RWPE2 (cell line): ENCODE measurements around the gene RPL10A.

Experiments used
- ATAC-seq: fragments of 200-7000 bp; cut with Tn5 transposase; 3 replicates; pipeline ENCODE4 v1.9.1; 2021; ENCODE audit warnings: low read depth
- DNase-seq: peaks from one replicate; pipeline ENCODE4 v3.0.0-alpha.2; 2020; ENCODE audit warnings: low spot score
- H3K27ac ChIP-seq: fragments of 450-650 bp; 2 replicates; pipeline ENCODE4 v1.5.1; 2017; ENCODE audit warnings: mild to moderate bottlenecking; ENCODE audit not compliant: poor library complexity, severe bottlenecking
- H3K27me3 ChIP-seq: fragments of 250-450 bp; sonication (Bioruptor Pico); 2 replicates; pipeline ENCODE4 v1.5.1; 2021; ENCODE audit warnings: mild to moderate bottlenecking, moderate library complexity; ENCODE audit not compliant: insufficient read depth, poor library complexity, severe bottlenecking
- H3K36me3 ChIP-seq: fragments of 250-450 bp; sonication (Bioruptor Pico); 2 replicates; pipeline ENCODE4 v1.5.1; 2020; ENCODE audit warnings: low read depth, mild to moderate bottlenecking, moderate library complexity
- H3K4me1 ChIP-seq: fragments of 250-450 bp; sonication (Bioruptor Pico); 2 replicates; pipeline ENCODE4 v1.5.1; 2021; ENCODE audit warnings: mild to moderate bottlenecking, moderate library complexity; ENCODE audit not compliant: insufficient read depth, poor library complexity, severe bottlenecking
- H3K4me3 ChIP-seq: fragments of 250-450 bp; sonication (Bioruptor Pico); 2 replicates; pipeline ENCODE4 v1.5.1; 2021; ENCODE audit warnings: mild to moderate bottlenecking, moderate library complexity; ENCODE audit not compliant: severe bottlenecking
- H3K9me3 ChIP-seq: fragments of 250-450 bp; sonication (Bioruptor Pico); 2 replicates; pipeline ENCODE4 v1.5.1; 2021; ENCODE audit warnings: mild to moderate bottlenecking, moderate library complexity; ENCODE audit not compliant: severe bottlenecking
- CTCF ChIP-seq: fragments of 450-650 bp; IDR thresholded peaks from one replicate; pipeline ENCODE4 v1.5.1; 2017; ENCODE audit warnings: mild to moderate bottlenecking, moderate library complexity; ENCODE audit not compliant: poor library complexity, severe bottlenecking

The RPL10A gene

DNA sequence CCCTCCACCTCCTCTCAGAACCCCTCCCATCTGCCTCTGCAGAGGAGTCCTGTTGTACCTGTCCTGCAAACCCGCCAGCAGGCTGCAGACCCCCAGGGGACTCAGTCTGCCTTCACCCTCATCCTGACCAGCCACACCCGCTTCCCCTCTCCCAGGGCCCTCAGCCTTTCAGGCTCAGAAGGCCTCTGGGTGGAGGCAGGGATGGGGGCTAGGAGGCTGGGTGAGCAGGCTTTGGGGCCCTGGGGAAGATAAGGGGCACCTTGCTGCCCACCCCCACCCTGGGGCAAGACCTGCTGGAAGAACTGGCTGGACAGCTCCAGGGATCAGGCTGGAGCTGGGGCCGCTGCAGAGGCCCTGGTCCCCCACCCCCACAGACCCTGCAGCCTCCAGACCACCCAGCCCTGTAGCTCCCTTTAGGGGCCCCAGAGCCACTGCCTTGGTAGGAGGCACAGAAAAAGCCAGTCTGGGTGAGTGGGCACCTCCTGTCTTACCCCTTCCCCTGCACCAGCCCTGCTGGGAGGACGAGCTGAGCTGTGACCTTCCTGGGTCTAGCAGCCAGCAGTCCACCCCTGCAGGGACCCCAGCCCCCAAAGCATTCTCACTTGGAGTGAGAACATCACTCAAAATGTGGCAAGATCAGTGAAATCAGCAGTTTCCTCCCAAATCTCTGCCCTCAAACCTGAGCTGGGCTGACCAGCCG lies 23.5 kb downstream of the RPL10A start:
- H3K4me3 ChIP-seq: no peak overlapping the region
- H3K9me3 ChIP-seq: no peaks in the 10 kb centered on the region
- ATAC-seq (no peak), DNase-seq (peak; percentile 51)
- H3K36me3 ChIP-seq: no peaks in the 10 kb centered on the region
- TF ChIP-seq CTCF: no peak
- peak overlapping the region; percentile 96 for H3K27ac ChIP-seq
- H3K4me1 ChIP-seq: peaks cover 56% of the 10 kb centered on the region
- H3K27me3 ChIP-seq: no peaks in the 10 kb centered on the region

- Histone ChIP-seq H3K4me1 (peaks cover 49% of the 10 kb centered on the region), H3K36me3 (no peaks in the 10 kb centered on the region), H3K9me3 (no peaks in the 10 kb centered on the region), H3K27ac (peak overlapping the region; percentile 96), H3K27me3 (no peaks in the 10 kb centered on the region), H3K4me3 (no peak overlapping the region)
- ATAC-seq (no peak), DNase-seq (no peak)
- TF ChIP-seq CTCF: no peak
Measured at GRCh38 chr6:35492258-35492973, 24.2 kb downstream of the RPL10A start.

GRCh38 chr6:35492974-35493284 lies 24.7 kb downstream of the RPL10A start:
- H3K4me1 ChIP-seq: peaks cover 43% of the 10 kb centered on the region
- H3K4me3 ChIP-seq: no peak overlapping the region
- no peaks in the 10 kb centered on the region for H3K9me3 ChIP-seq
- DNase-seq (no peak), ATAC-seq (no peak)
- no peaks in the 10 kb centered on the region for H3K27me3 ChIP-seq
- H3K27ac ChIP-seq: peak overlapping the region; percentile 96
- TF ChIP-seq CTCF: no peak
- H3K36me3 ChIP-seq: no peaks in the 10 kb centered on the region

DNA sequence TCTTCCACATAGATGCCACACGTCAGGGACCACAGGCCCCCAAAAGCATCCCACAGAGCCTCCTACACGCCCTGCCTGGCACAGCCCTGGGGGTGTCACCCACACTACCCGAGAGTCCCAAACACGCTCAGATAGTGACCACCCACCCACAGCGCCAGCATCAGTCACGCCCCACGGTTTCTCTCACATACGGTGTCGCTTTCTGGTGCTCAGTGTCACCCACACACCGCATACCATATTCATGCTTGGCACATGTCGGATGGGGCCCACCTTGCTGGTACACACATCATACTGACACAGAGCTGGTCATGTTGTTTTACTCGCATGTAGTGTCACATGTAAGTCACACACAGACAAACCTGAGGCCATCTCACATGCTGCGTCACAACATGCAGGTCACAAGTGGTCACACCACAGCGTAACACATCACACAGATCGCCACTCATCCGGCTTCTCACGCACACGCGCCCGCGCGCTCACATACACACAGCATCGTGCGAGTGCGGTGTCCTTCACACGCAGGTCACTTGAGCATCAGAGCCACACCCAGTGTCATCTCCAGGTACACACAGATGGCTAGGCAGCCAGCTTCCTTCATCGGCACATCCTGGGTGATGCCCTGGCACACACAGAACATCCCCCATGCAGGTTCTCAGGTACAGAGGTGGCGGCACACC lies 25.2 kb downstream of the RPL10A start:
- Histone ChIP-seq H3K4me3 (no peak overlapping the region), H3K4me1 (peaks cover 38% of the 10 kb centered on the region), H3K27ac (peak overlapping the region; percentile 96), H3K9me3 (no peaks in the 10 kb centered on the region), H3K27me3 (no peaks in the 10 kb centered on the region), H3K36me3 (no peaks in the 10 kb centered on the region)
- DNase-seq (peak; percentile 52), ATAC-seq (no peak)
- TF ChIP-seq CTCF: no peak
